Caki2 (cell line): ENCODE data around the gene SDK1. TPM values are rescaled to one million over a fixed set of nuclear protein-coding genes. Genes with fewer than 3 reads are reported as not detected.

Experiments used
- DNase-seq: peaks from one replicate; pipeline ENCODE4 v3.0.0-alpha.2; 2015; ENCODE audit warnings: low read depth
- in situ Hi-C: cut with HindIII; loops from 2 replicates; pipeline ENCODE4 v1.10.0; 2016; ENCODE audit warnings: low sequenced_read_pairs, low pct_unique_long_range_greater_than_20kb, mixed read lengths
- total RNA-seq: library from RNA; depleted of rRNA; stranded (reverse); fragments of >200 nt; shearing (Covaris generic); gene quantifications from 2 replicates; pipeline ENCODE4 v1.2.3, GENCODE V29; 2014; ENCODE audit warnings: low replicate concordance

The SDK1 gene
- total RNA-seq, 1 experiment from 2014 or later, result 9.1 TPM

DNA sequence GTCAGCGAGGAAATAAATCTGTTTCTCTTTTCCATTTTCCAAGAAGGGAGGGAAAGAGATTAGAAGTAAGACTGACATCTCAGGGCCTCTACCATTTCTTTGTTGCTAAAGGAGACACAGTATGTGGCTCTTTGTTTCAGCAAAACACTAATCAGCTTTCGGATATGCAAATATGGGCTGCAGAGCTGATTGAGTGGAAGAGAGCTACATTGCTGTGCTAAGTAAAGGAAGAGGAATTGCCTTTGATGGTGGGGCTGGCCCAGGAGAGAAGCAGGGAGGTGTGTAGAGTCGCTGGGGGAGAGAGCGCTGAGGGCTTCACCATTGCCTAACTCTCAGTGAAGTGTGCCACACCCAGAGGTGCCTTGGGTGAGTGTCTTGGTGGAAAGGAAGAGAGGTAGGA is 284.8 kb downstream of the SDK1 start:
- DNase-seq, result no peak
- in situ Hi-C loops, result no loop called here

DNA sequence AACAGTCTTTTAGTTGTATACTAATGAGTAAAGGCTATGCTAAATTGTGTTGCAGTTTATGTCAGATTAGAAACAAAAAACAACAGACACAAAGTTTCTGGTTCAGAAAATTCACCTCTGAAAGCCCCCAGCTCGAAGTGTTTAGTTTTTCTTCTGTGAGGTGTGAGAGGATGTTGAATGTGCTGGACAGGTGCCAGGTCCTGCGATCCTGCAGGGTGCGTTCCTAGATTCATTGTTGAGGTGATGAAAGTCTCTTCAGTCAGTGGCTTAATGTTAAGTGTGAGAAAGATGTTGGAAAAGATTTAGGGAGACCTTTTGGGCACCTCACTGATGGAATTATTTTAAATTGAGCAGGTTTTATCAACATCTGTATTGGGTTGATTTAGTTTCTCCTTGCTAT is 287.3 kb downstream of the SDK1 start:
- in situ Hi-C loops, result no loop called here
- no peak for DNase-seq

DNA sequence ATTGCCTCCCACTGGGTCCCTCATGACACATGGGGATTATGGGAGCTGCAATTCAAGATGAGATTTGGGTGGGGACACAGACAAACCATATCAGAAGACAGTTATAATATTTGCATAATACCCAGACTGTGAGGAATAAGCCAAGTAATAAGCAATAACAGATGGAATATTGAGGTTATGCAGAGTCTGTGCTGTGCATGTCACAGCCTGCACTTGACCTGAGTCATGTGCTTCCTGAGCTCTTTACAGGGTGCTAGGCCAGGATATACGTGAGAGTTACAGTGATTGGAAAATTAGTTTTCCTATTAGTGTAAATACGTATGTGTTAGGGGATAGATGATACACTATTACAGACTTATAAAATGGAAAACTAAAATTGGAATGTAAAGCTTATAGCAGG is 288.7 kb downstream of the SDK1 start:
- no peak for DNase-seq
- in situ Hi-C loops, result no loop called here

DNA sequence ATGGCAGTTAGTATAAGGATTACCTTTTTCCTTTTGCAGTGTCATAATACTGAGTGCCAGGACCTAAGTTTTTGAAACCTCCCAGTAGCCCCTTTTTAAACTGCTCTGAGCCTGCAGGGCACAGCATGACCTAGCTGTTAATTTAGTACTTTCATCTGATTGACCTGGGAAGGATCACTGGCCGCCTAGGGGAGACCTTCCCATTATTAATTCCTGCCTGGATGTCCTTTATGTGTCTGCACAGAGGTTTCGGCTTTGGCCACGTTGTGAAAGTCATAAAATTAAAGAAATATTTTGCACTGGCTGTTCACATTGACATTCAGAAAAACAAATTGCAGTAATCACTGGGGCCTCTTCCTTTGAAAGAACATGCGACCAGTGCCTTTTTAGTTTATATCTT is 290.2 kb downstream of the SDK1 start:
- in situ Hi-C loops, result no loop called here
- no peak for DNase-seq

DNA sequence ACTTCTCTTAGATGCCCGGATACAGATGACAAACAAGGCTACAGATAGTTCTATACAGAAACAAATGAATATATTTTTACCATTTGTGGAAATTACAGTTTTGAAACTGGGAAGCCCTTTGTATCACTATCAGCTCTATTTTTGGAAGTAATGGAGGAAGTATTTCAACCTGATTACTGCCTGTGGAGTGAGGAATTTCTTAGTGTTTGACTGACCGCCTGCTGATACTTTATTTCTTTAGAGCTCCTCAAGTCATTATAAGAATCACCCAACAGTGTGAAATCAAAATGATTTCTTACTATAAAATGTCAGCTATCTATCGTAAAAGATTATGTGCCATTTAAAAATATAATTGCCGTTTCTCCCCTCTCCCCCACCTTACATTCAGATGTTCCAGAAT is 290.9 kb downstream of the SDK1 start:
- in situ Hi-C loops, result no loop called here
- DNase-seq, result no peak

DNA sequence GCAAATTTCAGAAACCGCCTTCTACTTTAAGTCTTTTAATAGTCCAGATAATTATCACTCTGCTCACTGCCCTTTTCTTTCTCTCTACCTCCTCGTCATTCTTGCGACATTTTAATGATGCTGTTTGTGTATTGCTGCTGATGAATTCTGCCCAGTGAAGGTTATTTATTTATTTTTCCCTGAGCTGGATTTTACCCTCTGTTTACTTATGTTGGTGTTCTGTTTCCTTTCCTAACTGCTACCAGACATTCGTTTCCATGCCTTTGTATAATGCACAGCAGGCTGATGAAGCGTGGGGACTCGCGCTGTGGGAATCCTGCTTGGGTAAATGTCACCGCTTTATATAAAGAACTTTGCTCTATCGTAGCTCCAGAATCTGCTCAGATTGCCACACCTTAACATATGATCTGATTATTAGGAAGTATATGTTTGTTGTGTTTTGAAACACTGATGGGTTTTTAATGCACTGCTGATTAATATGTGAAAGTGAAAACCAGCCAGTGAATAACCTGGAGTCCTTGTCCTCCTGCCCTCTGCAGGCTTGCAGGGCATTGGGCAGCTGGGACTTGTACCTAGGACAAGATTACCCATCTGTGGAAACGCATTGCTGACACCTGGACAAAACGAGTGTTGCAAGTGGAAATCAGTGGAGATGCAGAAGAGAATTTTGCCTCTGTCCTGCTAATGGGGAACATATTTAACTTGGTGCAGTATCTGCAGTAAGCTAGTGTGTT is 291.5 kb downstream of the SDK1 start:
- DNase-seq, result no peak
- in situ Hi-C loops, result no loop called here

DNA sequence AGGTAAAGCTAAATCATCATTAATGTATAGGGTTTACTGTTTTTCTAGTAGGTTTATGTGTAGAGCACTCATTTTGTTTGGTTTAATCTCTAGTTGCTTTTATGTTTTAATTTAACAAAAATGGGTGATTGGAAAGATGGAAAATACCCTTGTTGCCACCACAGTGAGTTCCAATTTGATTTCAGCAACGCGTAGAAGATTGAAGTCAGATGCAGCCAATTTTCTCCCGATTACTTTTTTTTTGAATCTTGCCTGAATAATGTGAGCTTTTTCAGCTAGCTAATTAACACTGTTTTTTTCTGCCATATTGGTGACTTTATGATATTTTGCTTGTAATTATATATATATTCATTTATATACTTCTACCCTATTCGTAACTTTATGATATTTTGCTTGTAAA is 293.8 kb downstream of the SDK1 start:
- in situ Hi-C loops, result no loop called here
- DNase-seq, result no peak

DNA sequence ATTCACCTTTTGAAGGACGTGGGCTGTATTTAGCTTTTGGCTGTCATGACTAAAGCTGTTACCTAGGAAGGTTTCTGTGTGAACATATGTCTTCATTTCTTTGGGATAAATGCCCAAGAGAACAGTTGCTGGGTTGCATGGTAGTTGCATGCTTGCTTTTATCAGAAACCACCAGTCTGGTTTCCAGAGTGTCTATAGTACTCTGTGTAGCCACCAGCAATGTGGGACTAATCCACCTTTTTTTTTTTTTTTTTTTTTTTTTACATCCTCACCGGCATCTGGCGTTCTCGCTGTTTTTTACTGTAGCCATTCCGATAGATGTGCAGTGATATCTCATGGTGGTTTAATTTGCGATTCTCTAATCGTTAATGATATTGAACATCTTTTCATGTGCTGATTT is 297.8 kb downstream of the SDK1 start:
- no peak for DNase-seq
- in situ Hi-C loops, result no loop called here

DNA sequence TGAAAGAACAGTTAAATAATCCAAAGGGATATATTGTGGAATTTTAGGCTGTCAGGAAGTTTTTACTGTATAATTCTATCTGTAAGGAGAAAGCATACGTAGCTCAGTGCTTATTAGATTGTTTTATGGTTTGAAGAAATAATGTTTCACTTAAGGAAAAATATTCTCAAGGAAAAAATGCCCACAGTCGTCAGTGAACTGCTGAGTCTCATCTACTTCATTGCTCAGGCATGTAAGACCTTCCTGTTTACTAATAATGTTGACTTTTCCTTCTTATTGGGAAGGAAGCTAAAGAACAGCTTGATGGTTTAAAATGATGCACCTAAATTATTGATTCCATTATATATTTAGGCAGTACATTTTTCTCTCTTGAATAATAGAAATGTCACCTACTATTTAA is 304.2 kb downstream of the SDK1 start:
- no peak for DNase-seq
- in situ Hi-C loops, result no loop called here

DNA sequence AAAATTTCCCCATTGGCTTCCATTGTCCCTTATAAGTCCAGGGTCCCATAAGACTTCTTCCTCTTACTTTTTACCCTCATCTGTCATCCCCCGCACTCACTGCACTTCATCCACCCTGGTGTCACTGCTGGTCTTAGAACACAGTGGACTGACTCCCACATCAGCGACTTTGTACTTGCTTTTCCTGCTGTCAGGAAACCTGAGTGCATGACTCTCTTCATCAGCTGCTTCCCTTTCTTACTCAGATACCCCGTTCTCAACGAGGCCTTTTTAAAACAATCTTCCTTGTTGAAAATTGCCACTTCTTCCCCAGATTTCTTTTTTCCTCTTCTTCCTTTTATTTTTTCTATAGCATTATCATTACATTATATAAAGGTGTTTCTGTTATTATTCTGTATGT is 305.4 kb downstream of the SDK1 start:
- DNase-seq, result no peak
- in situ Hi-C loops, result no loop called here

DNA sequence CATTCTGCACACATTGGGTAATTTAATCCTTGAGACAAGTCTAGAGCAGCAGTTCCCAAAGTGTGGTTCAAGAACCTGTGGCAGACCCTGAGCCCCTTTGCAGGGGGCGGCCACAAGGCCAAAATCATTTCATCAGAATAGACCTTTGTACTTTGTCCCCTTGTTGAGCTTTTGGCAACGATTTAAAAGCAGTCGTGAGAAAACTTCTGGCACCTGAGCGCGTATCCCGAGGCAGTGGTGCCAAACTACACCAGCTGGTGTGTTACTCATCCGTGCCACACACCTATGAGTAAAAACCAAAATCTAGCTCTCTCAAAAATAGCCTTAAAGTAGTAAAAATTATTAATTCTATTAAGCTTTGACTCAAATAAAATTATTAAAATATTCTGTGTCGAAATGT is 306.8 kb downstream of the SDK1 start:
- no peak for DNase-seq
- in situ Hi-C loops, result no loop called here

DNA sequence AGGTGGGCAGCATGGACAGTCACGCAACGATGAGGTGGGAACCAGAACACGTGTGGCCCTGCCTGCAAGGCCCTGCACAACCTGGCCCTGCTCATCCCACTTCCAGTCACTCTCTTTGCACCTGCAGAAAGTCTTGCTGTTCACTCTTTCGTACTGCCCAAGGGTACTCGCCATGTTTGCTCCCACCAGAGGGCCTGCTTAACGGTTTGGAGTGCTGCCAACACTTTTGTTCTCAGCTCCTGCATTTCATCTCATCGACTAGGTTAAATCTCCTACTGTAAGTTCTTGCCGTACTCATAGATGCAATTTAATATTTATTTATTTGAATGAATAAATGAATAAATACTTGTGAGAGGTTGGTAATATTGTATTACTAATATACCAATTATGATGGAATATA is 315.3 kb downstream of the SDK1 start:
- in situ Hi-C loops, result no loop called here
- DNase-seq, result no peak

DNA sequence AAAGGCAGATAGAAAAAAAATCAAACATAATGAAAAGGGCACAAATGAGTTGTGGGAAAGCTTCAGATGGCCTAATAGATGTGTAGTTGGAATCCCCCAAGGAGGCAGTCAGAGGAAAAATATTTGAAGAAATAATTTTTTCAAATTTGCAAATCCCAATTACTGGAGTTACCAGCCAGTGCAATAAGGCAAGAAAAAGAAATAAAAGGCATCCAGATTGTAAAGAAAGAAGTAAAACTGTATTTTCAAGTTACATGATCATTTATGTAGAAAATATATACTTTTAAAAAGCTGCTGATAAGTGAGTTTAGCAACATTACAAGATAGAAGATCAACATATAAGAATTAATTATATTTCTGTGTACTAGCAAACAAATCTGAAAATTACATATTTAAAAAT is 329.0 kb downstream of the SDK1 start:
- in situ Hi-C loops, result no loop called here
- no peak for DNase-seq

DNA sequence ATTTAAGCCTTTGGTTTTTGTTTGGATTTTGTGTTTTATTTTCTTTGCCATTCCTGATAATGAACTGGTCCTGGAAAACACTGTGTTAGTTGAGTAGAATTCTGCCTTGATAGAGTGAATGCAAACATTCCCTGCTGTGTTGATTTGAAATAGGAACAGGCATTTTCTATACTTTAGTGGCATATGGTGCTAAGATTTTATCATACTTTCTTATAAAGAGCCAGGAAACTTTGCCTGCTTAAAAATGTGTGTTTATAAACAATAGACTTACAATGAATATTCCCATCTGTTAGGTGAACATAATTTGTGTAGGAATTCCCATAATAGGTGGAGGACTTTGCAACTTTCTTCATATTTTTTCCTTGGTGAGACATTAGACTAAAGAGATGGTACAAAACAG is 333.3 kb downstream of the SDK1 start:
- no peak for DNase-seq
- in situ Hi-C loops, result no loop called here

DNA sequence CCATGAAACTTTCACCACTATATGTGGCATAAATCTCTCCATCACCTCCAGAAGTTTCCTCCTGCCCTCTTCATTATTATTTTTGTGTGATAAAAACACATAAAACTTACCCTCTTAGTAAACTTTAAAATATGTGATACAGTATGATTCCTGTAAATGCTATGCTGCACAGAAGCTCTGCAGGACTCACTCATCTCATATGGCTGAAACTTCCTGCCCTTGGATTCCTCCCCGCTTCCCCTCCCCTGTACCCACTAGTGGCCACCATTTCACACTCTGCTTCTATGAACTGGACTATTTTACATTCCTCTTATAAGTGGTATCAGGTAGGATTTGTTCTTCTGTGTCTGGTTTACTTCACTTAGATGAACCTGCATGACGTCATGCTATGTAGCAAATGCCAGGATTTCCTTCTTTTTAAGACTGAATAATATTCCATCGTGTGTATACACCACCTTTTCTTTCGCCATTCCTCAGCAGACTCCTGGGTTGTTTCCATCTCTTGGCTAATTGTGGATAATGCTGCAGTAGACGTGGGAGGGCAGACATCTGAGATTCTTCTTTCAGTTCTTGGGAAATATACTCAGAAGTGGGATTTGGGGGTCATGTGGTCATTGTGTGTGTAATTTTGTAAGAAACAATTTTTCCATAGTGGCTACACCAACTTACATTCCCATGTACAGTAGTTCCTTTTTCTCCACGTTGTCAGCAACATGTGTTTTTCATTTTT is 335.2 kb downstream of the SDK1 start:
- in situ Hi-C loops, result no loop called here
- DNase-seq, result no peak

DNA sequence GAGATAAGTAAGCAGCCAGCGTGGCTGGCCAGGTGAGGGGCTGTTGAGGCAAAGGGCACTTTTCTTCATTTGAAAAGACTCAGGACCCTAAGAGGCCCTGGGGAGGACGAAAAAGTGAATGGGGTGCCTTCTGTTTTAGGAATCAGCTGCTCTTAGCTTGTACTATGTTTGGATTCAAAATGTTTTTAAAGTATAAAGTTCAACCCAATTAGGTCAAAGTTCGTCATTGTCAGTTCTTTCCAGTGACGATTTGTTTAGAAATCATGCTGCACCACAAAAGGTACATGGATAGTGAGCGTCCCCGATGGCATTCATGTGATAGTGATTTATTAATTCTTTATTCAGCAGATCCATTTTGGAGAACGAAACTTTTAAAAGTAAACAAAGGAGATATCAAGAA is 338.2 kb downstream of the SDK1 start:
- in situ Hi-C loops, result no loop called here
- no peak for DNase-seq

DNA sequence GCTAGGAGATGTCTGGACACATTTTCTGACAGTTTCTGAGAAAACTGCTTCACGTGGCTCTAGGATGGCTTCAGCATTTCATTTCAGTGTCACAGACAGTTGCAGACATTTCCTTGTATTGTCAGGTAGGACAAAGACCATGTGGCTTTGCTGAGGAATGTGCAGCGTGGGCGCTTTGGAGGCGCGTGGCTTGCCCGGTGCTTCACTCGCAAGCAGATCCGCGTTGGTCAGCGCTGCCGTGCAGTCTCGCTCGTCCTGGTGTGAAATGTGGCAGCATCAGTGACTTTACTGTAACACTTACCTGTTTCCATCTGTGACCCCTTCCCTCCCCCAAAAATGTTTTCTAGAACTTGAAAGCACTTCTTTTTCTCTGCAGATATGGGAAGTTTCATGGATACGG is 340.5 kb downstream of the SDK1 start:
- no peak for DNase-seq
- in situ Hi-C loops, result no loop called here

DNA sequence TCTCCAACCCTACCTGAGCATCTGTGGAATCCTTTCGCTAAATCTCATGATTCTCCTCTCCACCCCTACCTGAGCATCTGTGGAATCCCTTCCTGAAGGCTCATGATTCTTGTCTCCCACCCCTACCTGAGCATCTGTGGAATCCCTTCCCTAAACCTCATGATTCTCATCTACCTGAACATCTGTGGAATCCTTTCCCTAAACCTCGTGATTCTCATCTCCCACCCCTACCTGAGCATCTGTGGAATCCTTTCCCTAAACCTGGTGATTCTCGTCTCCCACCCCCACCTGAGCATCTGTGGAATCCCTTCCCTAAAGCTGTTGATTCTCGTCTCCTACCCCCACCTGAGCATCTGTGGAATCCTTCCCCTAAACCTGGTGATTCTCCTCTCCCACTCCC is 342.0 kb downstream of the SDK1 start:
- in situ Hi-C loops, result no loop called here

DNA sequence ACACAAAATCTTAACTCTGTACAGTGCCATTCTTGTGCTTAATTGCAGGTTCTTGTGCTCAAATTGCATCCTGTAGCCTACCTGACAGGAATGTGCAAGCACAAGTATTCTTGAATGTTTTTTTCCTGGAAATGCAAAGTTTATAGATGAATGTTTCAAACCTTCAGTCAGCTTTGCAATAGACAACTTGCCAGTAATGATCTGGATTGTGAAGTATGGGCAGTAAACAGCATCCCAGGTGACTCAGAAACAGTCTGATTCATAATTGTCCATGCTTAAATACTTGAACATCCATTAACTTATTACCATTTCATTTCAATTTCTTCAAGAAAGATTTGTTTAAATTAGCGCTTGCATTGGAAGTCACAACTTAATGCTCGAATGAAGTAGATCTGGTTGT is 347.2 kb downstream of the SDK1 start:
- in situ Hi-C loops, result no loop called here
- no peak for DNase-seq

More for the DNA sequence above, 342.0 kb downstream of the SDK1 start:
- no peak for DNase-seq

DNA sequence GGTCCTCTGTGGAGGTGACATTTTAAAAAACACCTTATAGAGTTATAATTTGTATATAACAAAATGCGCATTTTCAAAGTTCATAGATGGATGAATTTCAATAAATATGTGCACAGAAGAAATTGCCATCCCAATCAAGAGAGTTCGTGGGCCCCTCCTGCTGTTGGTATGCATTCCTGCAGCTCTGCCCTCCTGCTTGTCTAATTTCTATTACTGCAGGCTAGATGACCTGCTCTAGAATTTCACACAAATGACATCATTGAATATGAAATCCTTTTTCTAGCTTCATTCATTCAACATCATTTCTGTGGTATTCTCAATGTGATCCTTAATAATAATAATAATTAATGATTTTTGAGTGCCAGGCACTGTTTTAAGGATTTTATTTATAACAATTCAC is 348.2 kb downstream of the SDK1 start:
- in situ Hi-C loops, result no loop called here

More for the DNA sequence above, 348.2 kb downstream of the SDK1 start:
- DNase-seq, result no peak
